ENCODE results near the gene PXYLP1.
"Not testable (repeated sequence)": the region's sequence is repeated elsewhere in the genome, so short reads cannot be mapped to it uniquely, and the experiment has no call there.

The PXYLP1 gene

DNA sequence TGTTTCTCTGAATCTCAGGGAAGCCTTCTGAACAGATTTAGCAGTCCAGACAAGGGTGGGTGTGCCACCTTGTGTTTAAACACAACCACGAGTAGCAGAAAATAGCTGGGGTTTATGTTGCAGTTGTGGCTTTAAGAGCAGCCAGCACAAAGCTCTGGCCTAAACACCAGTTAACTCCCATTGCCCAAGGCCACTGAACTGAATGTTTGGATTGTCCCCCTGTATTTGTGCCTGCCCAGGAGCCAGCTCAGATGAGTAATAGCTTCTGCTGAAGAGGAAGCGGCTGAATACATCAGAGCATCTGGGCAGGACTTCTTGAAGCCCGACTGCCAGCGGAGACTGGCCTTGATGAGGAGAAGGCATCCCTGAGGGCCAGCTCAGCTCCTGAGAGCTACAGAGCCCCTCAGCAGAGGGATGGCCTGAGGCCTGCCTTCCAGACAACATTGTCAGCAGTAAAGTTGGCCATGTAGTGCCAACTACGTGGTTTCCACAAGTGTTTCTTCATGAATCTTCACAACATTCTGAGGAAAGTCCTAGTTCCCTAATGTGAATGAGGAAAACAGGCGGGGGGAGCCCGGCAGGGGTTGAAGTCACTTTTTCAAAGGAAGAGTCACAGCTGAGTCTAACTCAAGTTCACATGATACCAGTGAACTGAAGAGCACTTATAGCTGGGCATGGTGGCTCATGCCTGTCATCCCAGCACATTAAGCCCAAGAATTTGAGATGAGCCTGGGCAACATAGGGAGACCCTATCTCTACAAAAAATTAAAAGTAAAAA lies 70.9 kb downstream of the PXYLP1 start:
- no peak for DNase-seq

DNA sequence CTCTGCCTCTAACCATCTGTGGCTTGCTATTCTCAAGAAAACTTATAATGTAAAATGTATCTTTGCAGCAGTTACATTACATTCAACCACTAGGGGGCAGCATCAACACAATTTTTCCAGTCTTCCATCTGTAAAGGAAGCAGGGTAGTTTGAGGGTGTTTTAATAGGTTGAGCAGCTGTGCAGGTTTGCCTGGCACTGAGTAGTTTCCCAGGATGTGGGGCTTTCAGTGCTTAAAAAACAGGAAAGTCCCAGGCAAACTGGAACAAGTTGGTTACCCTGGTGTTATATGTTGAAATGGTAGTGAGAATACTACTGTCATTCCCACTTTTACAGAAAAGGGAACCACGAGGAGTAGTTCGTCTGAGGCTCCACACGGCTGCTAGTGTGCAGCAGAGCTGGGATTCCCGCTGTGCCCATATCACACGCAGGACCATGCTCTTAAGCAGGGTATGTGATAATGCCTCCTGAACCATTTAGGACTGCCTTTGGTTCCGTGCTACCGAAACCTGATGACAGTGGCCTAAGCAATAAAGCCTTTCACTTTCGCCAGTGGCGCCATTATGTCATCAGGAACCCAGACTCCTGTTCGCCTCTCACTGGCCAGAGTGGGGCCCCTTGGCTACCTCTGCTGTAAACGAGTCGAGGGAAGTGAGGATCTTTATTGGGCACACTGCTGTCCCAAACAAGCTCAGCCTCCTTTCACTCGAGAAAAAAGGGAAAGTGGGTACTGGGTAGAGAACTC lies 72.0 kb downstream of the PXYLP1 start:
- peak; percentile 71 for DNase-seq

DNA sequence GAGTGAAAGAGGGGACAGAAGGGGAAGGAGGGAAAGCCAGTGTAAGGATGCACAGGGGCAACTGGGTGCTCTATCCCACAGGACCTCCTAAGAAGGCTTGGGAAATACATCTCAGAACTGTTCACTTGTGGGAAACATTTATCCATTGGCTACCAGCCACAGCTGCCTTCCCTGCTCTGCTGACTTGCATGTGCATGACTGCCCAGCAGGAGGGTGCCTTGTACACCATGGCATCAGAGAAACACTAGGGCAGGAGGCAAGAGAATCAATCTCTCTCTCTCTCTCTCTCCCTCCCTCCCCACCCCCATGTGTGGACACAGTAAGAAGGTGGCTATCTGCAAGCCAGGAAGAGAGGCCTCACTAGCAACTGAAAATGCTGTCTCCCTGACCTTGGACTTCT lies 73.8 kb downstream of the PXYLP1 start:
- DNase-seq = no peak

DNA sequence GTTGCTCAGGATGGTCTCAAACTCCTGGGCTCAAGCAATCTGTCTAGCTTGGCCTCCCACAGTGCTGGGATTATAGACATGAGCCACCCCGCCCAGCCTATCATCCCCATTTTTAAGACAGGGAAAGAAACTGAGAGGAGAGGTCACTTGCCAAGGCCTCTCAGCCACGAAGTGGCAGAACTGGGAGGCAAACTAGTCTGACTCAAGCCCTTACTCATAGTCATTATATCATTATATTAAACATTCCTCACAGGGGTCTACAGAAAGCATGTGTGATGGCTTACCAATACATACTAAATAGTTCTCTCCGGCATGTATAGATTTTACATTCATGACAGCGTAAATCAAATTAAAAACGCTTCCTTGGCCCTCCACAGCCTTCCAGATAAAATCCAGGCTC lies 74.7 kb downstream of the PXYLP1 start:
- DNase-seq = no peak

DNA sequence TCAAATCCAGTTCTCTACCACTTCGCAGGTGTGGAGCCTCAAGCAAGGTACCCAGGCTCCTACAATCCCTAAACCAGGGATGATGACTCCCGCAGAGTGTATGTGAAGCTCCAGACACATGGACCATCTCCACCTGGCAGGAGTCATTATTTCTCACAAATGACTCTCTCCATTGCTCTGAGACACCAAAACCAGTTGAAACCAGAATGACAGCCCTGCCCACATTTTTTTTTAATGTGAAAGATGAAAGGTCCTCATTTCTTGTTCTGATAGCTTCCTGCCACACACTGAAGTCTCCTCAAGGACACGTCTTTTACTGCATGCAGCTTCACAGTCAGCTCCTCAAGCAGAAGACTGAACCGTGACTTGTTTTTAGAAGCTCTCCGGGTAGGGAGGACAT lies 75.3 kb downstream of the PXYLP1 start:
- no peak for DNase-seq

DNA sequence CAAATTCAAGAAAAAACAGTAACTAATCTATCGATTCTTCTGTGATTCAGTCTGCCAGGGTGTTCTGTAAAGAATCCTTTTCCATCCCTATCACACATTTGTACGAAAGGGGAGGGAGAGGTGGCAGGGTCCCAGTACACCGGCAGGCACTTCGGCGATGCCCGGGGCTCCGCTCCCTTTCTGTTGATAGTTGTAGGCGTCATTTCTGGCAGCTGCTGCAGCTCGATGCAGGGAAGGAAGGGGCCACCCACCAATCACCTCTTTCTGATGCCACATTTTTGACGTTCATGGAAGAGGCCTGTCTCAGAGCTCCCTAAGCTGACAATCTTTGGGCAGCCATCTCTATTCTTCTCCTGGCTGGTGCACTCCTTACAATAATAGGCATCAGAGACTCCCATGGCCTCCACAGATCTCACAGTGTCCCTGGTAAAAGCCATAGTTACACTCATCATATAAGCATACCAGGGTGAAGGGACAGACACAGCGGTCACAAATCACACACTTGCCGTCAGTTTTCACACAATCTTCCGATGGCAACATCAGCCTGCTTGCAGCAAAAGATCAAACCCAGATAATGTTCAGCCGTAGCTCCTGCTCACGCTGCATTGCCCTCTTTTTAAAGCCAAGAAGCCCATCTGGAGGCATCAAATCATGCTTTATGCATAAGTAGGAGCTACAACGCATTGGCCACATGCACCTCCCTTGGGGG lies 75.9 kb downstream of the PXYLP1 start:
- no peak for DNase-seq

DNA sequence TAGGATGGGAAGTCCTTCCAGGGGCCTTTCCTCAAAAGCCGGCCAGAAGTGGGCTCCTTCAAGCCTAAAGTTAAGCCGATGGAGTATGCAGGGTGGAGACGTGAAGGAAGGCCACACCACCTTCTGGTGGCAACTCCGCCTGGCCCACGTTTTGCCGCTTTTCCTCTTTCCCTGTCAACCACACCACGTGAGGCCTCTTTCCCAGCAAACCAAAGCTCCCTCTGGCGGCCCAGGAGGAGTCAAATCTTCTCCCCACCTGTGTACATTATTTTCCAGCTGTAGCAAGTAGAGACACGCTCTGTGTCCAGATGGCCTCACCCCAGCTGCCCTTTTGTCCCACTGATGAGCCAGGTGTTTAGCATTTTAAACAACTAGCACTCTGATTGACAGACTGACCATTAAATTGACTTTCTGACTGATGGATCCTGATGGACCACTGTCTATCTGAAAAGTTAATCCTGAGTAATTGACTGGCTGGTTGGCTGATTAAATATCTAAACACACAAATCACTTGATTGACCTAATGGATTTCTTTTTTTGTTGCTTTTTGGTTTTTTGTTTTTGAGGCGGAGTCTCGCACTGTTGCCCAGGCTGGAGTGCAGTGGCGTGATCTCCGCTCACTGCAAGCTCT lies 77.1 kb downstream of the PXYLP1 start:
- DNase-seq = peak; percentile 44

DNA sequence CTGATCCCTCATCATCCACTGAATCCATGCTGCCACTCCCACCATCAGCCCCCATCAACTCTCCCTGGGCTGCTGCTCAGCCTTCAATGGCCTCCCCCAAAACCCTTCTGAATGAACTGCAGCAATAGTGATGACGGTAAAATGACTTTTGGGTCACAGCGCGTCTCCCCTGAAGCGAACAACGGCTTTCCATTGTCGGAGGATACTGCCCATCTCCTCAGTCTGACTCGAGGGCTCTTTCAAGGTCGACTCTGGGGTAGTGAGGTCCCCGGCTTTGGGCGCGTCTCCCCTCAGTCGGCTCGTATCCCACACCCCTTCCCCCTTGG lies 79.5 kb downstream of the PXYLP1 start:
- DNase-seq = no peak

DNA sequence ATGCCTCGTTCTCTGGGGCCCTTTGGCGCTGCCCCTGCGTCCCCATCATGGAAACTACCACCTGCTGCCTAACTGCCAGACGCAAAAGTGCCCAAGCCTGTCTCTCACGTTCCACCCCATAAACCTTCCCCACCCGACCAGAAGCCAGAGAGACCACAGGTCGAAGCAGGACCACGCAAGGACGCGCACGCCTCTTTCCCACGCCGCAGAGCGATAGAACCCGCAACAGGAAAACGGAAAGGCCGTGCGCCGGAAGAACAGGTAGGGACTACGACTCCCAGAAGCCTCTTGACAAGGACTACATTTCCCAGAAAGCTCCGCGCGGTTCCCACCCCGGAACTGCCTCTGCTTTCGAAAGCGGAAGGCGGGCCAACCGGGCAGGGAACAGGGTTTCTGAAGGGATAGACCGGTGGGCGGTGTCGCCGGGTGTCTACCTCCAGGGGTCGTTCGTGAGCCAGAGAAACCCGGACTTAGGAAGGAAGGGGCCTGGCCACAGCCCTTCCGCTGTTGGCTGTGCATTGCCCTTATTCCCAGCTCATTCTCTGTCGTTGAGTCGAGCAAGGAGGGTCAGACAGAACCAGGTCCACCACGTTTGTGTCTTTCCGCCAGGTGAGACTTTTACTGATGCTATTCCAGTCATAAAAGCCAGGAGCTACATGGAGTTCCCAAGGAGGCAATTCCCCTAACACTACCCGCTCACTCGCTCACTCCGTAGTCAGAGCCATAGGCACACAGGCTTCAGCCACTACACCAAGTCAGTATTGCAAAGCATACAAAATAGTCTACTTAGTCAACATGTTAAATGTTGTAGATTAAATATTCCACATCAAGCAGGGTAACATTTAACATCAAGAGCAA lies 80.1 kb downstream of the PXYLP1 start:
- DNase-seq = peak; percentile 94

DNA sequence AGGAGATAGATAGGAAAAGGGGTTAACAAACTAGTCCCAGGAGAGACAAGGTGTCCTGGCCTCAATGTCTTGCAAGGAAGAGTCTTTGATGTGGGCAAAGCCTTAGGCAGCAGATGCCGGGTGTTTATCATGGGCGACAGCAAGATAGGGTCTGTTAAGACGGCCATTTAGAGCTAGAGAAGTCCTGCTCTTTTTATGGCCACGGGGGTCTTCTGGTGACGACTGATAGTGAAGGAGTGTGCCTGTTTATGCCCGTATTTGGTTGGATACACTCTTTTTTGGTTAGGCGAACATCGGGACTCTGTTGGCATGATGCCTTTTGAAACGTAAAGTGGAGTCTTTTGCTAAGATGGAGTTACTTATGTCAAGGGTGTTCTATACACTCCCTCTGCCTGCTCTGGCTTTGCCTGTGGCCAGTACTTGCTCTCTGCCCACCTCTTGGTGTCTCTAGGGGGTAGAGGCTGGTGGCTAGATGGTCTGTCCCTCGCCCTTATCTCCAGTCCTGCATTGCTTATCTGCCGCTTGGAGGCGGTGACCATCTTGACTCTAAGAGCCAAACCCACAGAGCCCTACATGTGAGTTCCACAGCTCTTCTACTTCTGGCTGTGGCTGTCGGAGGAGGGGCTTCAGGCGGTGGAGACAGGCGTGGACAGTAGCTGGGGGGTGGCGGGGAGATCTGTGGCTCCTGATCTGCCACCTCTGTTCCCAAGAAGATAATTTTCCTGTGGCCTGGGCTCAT lies 80.9 kb downstream of the PXYLP1 start:
- DNase-seq = no peak

DNA sequence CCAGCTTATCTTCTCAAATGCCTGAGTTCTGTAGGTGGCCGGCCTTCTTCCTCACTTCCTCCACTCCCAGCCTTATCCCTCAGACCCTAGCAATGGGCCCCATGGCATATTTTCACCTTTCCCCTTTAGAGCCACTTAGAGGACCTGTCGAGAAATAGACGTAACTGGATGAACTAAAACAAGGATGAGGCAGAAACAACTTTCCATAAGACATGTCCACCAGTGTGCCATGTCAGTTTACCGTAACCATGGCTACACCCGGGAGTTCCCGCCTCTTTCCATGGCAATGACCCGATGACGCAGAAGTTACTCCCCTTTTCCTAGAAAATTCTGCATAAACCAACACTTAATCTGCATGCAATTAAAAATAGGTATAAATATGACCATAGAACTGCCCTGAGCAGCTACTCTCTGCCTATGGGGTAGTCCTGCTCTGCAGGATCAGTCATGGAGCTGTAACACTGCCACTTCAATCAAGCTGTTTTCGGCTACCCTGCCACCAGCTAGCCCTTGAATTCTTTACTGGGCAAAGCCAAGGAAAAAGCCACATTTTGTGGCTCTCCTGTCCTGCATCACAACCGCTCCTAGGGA lies 81.6 kb downstream of the PXYLP1 start:
- no peak for DNase-seq

DNA sequence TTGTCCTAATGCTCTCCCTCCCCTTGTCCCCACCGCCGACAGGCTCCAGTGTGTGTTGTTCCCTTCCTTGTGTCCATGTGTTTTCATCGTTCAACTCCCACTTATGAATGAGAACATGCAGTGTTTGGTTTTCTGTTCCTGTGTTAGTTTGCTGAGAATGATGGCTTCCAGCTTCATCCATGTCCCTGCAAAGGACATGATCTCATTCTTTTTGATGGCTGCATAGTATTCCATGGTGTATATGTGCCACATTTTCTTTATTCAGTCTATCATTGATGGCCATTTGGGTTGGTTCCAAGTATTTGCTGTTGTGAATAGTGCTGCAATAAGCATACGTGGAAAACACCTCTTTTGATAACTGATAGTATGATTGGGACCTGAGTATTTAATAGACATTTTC lies 82.8 kb downstream of the PXYLP1 start:
- not testable (repeated sequence) for DNase-seq

DNA sequence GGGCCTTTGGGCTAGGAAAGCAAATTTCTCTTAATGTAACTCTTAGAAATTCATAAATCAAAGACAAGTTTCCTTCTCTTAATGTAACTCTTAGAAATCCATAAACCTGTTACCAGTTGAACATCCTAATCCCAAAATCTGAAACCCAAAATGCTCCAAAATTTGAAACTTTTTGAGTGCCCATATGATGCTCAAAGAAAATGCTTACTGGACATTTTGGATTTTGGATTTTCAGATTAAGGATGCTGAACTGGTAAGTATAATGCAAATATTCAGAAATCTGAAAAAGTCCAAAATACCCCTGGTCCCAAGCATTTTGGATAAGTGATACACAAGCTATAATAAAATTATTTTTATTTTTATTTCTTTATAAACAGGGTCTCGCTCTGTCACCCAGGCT lies 85.2 kb downstream of the PXYLP1 start:
- DNase-seq = no peak

DNA sequence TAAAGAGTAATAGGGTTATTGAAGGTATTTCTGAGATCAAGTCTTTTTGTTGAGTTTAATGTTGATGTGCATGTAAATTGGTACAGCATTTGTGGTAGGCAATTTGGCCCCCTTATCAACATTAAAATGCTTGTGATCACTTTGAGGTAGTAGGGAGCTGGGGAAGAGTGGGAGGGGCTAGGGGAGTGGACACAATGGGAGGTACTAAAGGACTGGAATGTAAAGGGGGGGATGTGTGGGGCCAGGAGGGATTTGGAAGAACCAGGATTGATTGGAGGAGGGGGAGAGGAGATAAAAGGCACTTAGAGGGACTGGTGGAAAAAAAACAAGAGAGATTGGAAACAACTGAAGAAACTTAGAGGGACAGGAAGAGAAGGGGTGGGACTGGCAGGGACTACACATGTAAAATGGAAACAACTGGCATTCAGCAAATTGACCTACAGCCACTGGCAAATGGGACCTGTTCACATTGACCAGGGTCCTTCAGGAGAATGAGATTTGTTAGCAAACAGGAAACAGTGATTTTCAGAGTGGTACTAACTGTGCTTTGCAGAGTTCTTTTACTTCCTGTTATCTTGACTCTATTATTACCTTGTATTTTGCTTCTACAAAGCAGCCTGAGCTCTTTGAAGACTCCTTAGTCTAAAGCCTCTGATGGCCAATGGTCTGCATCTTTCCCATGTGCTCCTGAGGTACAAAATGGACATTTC lies 88.9 kb downstream of the PXYLP1 start:
- no peak for DNase-seq

DNA sequence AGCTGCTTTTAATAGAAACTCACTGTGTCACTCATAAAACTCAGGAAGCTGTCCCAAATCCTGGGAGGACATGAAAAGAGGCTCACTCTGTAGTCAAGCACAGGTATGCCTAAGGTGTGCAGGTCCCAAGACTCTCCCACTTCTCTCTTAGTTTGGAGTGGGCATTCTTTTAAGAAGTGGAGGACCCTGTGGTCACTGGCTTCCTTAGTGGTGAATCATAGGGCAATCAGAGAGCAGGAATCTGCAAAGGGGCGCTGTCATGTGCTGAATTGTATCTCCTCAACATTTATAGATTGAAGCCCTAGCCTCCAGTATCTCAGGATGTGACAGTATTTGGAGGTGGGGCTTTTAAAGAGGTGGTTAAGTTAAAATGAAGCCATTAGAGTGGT lies 89.5 kb downstream of the PXYLP1 start:
- no peak for DNase-seq

DNA sequence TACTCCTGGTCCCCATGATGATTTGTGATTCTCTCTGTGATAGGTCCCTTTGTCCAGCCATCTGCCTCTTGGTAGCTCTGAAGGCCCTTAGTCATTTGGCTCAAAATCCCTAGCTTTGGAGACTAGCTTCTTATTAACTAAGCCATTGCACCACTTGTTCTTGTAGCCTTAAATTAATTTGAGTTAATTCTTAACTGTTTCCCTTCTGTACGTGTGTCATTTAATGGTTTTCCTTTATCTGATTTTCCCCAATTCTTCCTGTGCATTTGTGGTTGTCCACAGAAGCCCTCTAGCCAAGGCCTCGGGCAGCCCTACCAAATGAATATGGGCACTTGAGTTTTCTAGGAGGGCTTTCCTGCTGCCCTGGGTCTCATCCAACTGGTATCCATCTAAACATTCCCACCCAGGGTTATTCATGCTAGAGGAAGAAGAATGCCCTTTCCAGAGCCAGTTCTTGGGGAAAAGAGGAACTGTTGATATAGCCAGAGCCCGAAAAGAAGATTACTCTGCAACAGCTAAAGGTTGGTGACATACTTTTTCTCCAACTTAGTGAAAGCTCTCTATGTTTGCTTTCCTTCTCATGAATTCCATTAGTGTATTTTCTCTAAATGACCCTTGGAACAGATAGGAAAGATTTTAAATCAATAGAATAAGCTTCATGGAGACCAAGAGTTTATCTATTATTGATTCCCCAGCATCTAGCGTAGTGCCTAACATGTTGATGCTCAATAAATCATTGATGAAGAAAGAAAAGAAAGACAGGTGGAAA lies 92.5 kb downstream of the PXYLP1 start:
- no peak for DNase-seq

DNA sequence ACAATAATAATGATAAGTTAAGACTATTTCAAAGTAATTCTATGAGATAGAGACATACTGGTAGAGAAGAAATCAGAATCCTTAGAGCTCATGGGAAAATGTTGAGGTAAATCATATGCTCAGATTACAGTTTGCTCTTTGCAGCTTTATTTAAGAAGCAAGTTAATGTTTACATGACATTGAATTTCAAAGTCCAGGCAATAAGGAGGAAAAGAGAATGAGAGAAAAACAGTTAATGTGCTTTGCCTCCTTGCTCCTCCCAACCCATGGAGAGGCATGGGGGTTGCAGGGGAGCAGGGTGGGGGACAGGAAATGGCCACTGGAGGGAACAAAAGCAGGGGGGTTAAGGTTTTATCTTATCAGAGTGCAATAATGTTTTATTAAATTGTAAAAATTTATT lies 94.5 kb downstream of the PXYLP1 start:
- DNase-seq = no peak

DNA sequence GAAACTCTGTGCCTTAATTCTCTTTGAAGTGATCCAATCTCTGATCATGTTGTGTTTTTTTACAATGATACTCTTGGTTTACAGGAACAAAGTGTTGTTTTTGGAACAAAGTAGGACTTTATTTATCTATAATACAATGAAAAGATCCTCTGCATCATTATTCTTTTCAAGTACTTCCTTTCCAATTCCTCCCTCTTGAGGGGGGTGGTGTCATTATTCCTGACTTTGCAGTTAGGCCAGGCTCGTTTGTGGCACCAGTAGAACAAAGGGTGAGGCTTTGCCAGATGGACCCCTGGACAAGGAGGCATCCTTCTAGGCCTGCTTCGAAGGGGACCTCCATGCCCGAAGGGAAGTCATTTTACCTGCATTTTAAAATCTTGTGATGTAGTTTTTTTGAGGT lies 95.0 kb downstream of the PXYLP1 start:
- no peak for DNase-seq

DNA sequence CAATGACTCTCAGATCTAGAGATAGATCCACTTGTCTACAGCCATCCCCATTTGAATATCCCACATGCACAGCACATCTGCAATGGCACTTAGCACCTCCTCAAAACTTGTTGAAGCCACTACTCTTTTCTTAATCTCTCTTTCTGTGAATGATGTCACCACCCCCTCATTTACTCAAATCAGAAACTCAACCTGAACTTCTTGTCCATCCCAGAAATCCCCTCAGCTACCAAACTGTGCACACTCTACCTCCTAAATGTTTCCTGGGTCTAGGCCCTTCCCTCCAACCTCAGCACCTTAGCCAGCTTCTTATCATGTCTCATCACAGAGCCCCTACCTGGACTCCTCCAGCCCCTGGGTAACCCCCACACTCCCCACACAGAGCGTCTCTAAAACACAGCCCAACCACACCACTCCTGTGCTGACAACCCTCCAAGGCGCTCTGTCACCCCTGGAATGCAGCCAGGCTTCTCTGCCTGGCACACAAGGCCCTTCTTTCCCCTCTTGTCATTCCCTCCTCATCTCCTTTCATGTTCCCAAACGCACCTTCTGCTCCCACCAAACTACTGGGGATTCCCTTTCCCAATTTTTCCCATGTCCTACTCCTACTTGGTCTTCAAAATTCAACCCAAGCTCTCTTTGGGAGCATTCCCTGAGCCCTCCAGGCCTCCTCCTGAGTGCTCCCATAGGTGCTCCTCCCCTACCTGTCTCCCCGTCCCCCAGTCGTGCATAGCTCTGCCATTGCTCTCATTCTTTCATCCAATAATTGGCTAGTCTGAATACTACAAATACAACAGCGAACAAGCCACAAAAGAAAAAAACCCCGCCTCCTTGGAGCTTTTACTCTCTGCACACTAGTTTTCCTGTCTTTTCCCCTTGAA lies 96.9 kb downstream of the PXYLP1 start:
- no peak for DNase-seq

All from NCI-H2107 (cell line).